ENCODE results near the gene ZNF576. TPM values are rescaled to one million over a fixed set of nuclear protein-coding genes. Genes with fewer than 3 reads are reported as not detected.

ZNF576 gene
- total RNA-seq, 1 donor from 2014 or later: 14.2 TPM

DNA sequence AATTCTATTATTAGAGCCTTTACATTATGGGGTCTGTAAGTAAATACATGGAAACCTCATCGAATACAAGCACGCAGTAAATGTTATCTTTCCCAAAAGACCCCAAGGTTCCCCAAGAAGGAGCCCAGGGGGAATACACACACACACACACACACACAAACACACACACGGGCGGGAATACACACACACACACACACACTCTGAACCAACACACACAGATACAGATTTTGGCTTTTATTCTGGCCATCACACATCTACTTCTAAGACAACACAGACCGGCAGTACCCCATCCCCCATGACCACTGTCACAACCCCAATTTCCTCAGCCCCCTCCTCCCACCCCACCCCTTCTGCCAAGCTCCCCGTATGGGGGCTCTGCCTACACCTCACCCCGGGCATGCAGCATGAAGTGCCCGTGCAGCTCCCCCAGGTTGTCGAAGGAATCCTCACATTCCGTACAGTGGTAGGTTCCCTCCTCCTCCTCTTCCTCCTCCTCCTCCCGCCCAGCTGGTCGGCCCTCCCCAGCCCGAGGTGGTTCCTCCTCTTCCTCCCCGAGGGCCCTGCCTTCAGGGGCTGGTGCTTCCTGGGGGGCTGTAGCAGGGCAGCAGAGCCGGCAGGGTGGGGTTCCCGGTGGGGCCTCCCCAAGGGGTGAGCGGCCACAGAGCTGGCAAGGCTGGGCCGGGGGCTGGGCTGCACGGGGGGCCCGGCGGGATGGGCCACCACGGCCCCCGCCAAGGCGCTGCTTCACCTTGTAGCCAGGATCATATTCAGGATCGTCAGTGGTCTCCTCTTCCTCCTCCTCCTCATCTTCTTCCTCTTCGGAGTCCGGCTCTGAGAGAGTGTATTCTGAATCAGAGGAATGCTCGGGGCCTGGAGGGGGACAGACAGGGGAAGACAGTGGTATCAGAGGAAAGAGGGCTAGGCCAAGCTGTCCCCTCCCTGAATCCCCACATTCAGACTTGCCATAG is 11.1 kb downstream of the ZNF576 start:
- DNase-seq: no peak
- no peak for TF ChIP-seq CTCF (IDR thresholded peaks at IDR 0.05)

GRCh38 chr19:43609872-43610271 is 13.5 kb downstream of the ZNF576 start:
- intact Hi-C loops (cut with DNase I): no loop called here
- no peak overlapping the region for H3K4me3 ChIP-seq
- no peaks in the 10 kb centered on the region for H3K4me1 ChIP-seq
- H3K36me3 ChIP-seq: peaks cover 22% of the 10 kb centered on the region
- H3K9me3 ChIP-seq: no peaks in the 10 kb centered on the region
- H3K27ac ChIP-seq: no peak overlapping the region
- H3K27me3 ChIP-seq (ENCODE audit: low read depth): no peaks in the 10 kb centered on the region
- TF ChIP-seq CTCF (IDR thresholded peaks at IDR 0.05): no peak
- DNase-seq (no peak), ATAC-seq (no peak)

More for the DNA sequence above, 11.1 kb downstream of the ZNF576 start:
- Histone ChIP-seq H3K9me3 (no peaks in the 10 kb centered on the region), H3K27ac (no peak overlapping the region), H3K27me3 (ENCODE audit: low read depth) (no peaks in the 10 kb centered on the region), H3K36me3 (peaks cover 14% of the 10 kb centered on the region), H3K4me1 (no peaks in the 10 kb centered on the region), H3K4me3 (no peak overlapping the region)
- no peak for ATAC-seq
- intact Hi-C loops (cut with DNase I): no loop called here

- H3K9me3 ChIP-seq: no peaks in the 10 kb centered on the region
- H3K27ac ChIP-seq: no peak overlapping the region
- DNase-seq (no peak), ATAC-seq (no peak)
- intact Hi-C loops (cut with DNase I): no loop called here
- H3K36me3 ChIP-seq: peaks cover 22% of the 10 kb centered on the region
- no peak overlapping the region for H3K4me3 ChIP-seq
- H3K27me3 ChIP-seq (ENCODE audit: low read depth): no peaks in the 10 kb centered on the region
- no peak for TF ChIP-seq CTCF (IDR thresholded peaks at IDR 0.05)
- H3K4me1 ChIP-seq: no peaks in the 10 kb centered on the region
Measured at GRCh38 chr19:43610493-43610892, 14.1 kb downstream of the ZNF576 start.

DNA sequence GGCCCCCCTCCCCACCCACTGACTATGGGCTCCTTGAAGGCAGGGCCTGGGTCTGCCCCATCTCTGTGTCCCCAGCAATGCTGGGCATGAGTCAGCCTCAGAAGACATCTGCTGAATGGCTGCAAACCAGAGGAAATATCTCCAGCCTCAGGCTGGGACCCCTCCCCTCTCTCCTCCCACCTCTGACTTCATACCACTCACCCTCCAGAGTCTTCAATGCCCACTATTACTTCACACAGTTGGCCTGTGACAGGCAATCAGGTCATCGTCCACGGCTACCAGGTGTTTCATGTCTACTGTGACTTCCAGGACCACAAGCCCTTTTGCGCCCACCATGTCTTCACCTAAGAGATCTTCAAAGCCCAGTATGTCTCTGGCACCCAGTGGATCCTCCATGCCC is 15.4 kb downstream of the ZNF576 start, which contains the start of gene SRRM5:
Gene SRRM5 (plus strand): TSS at position 301 of the 400 bp plus-strand sequence. CDS start 34 bp downstream, at position 335.
- H3K36me3 ChIP-seq: peaks cover 21% of the 10 kb centered on the region
- H3K4me1 ChIP-seq: no peaks in the 10 kb centered on the region
- TF ChIP-seq CTCF (IDR thresholded peaks at IDR 0.05): no peak
- no peak within 1 kb of the TSS for H3K4me3 ChIP-seq
- ATAC-seq: no peak
- no peak within 1 kb of the TSS for H3K27ac ChIP-seq
- H3K27me3 ChIP-seq (ENCODE audit: low read depth): no peaks in the 10 kb centered on the region
- no peaks in the 10 kb centered on the region for H3K9me3 ChIP-seq
- intact Hi-C loops (cut with DNase I): no loop called here
- DNase-seq: no peak

DNA sequence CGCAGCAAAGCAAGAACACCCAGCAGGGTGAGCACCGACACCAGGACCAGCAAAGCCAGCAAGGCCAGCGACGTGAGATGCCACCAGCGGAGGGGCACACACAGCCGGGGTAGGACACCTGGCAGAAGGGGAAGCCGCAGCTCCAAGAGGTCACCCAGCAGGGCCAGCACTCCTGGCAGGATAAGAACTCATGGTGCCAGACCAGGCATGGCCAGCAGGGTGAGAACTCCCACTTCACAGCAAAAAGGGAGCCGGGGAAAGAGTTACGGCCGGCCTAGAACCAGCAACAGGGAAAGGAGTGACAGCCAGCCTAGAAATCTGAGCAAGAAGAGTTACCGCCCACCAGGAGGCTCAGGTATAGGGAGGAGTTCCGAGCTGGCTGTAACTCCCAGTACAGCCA is 16.0 kb downstream of the ZNF576 start:
- Histone ChIP-seq H3K9me3 (no peaks in the 10 kb centered on the region), H3K4me1 (no peaks in the 10 kb centered on the region), H3K36me3 (peaks cover 18% of the 10 kb centered on the region), H3K27me3 (ENCODE audit: low read depth) (no peaks in the 10 kb centered on the region), H3K4me3 (no peak overlapping the region), H3K27ac (no peak overlapping the region)
- DNase-seq: no peak
- TF ChIP-seq CTCF (IDR thresholded peaks at IDR 0.05): no peak
- intact Hi-C loops (cut with DNase I): no loop called here
- no peak for ATAC-seq

Measured in lower lobe of right lung (tissue), 2 donors.